B cell (primary cell): ENCODE data around the gene TWF2. TPM values are rescaled to one million over a fixed set of nuclear protein-coding genes. Genes with fewer than 3 reads are reported as not detected.

ENCODE experiments used
- ATAC-seq: fragments of 200-7000 bp; cut with Tn5 transposase; one replicate; pipeline ENCODE4 v1.10.0; 2021; ENCODE audit warnings: low read depth, mild to moderate bottlenecking, moderate number of reproducible peaks, moderate library complexity
- CTCF ChIA-PET: fragments of 350-600 bp; sonication (Branson Sonifier 250); formaldehyde crosslinking; loops from one replicate; lab custom pipeline; 2021; ENCODE audit warnings: antibody characterized with exemption, inconsistent platforms; lab: Charles Lee
- POLR2A ChIA-PET: fragments of 350-600 bp; sonication (Branson Sonifier 250); formaldehyde crosslinking; loops from one replicate; lab custom pipeline; 2021; ENCODE audit warnings: antibody characterized with exemption; lab: Charles Lee
- DNase-seq: peaks from one replicate; pipeline ENCODE4 v3.0.0; 2013
- H2AFZ ChIP-seq: 2 replicates; pipeline ENCODE4 v1.6.1; 2012; ENCODE audit warnings: mild to moderate bottlenecking, low read depth, low read length; ENCODE audit not compliant: insufficient read depth, poor library complexity, severe bottlenecking
- H3K27ac ChIP-seq, 2 donors: 1 replicate in 1 of 2; 2 replicates in 1 of 2; pipeline ENCODE4 v1.5.1; 2012 to 2013; ENCODE audit warnings: low read length in 2 of 2, mild to moderate bottlenecking in 2 of 2, moderate library complexity in 1 of 2
- H3K27me3 ChIP-seq, 4 experiments: fragments of 200-600 bp in 1 of 4; sonication (generic) in 1 of 4; replicated peaks in 1 of 4; 1 replicate in 2 of 4; 2 replicates in 2 of 4; pipeline versions ENCODE4 v1.6.1 to v1.7.0; 2013 to 2016; ENCODE audit warnings: low read length in 3 of 4, mild to moderate bottlenecking in 2 of 4, mixed read lengths in 1 of 4, moderate library complexity in 1 of 4; ENCODE audit not compliant: insufficient read depth in 4 of 4, control insufficient read depth in 3 of 4; ENCODE audit errors: control extremely low read depth in 1 of 4
- H3K36me3 ChIP-seq, 2 experiments: replicated peaks in 1 of 2; 1 replicate in 1 of 2; 2 replicates in 1 of 2; pipeline versions ENCODE4 v1.6.1 to v1.7.1; 2013; ENCODE audit warnings: low read length in 1 of 2; ENCODE audit not compliant: insufficient read depth in 2 of 2, control insufficient read depth in 1 of 2; ENCODE audit errors: control extremely low read depth in 1 of 2, extremely low read depth in 1 of 2
- H3K4me1 ChIP-seq, 2 donors: fragments of 200-600 bp in 1 of 2; sonication (generic) in 1 of 2; 1 replicate in 1 of 2; 2 replicates in 1 of 2; pipeline versions ENCODE4 v1.5.1 to v1.6.1; 2013 to 2017; ENCODE audit warnings: low read length in 2 of 2; ENCODE audit not compliant: control insufficient read depth in 2 of 2, insufficient read depth in 2 of 2
- H3K4me2 ChIP-seq: replicated peaks from 2 replicates; pipeline ENCODE3; 2012; ENCODE audit warnings: mild to moderate bottlenecking, low read depth, low read length; ENCODE audit not compliant: poor library complexity, severe bottlenecking
- H3K4me3 ChIP-seq, 5 experiments: fragments of 200-600 bp in 1 of 5; sonication (generic) in 1 of 5; 1 replicate in 3 of 5; 2 replicates in 2 of 5; pipeline versions ENCODE4 v1.5.1 to v1.7.0; 2011 to 2016; ENCODE audit warnings: low read length in 4 of 5, mild to moderate bottlenecking in 4 of 5, low read depth in 2 of 5, control low read depth in 1 of 5, moderate library complexity in 1 of 5; ENCODE audit not compliant: insufficient read depth in 1 of 5; ENCODE audit errors: control extremely low read depth in 1 of 5, extremely low read depth in 1 of 5
- H3K79me2 ChIP-seq: fragments of 200-600 bp; sonication (generic); one replicate; pipeline ENCODE4 v1.6.0; 2016; ENCODE audit warnings: low read length; ENCODE audit not compliant: control insufficient read depth, insufficient read depth
- H3K9ac ChIP-seq: fragments of 200-600 bp; sonication (generic); 2 replicates; pipeline ENCODE4 v1.6.1; 2017; ENCODE audit warnings: mild to moderate bottlenecking, low read length, moderate library complexity
- H3K9me3 ChIP-seq, 3 donors: one replicate each; pipeline versions ENCODE4 v1.6.1 to v1.7.1; 2013; ENCODE audit warnings: low read length in 2 of 3; ENCODE audit not compliant: control insufficient read depth in 2 of 3, insufficient read depth in 1 of 3; ENCODE audit errors: control extremely low read depth in 1 of 3
- H4K20me1 ChIP-seq: 2 replicates; pipeline ENCODE4 v1.6.0; 2012; ENCODE audit warnings: mild to moderate bottlenecking, low read length; ENCODE audit not compliant: insufficient read depth, control insufficient read depth, poor library complexity, severe bottlenecking
- H3K27ac Mint-ChIP-seq: one replicate; pipeline ENCODE4 v1.8.0; 2021; ENCODE audit warnings: mixed read lengths
- H3K27me3 Mint-ChIP-seq: one replicate; pipeline ENCODE4 v1.8.0; 2021; ENCODE audit warnings: mixed read lengths
- H3K4me1 Mint-ChIP-seq: one replicate; pipeline ENCODE4 v1.8.0; 2021; ENCODE audit warnings: mixed read lengths
- H3K4me3 Mint-ChIP-seq: one replicate; pipeline ENCODE4 v1.8.0; 2021; ENCODE audit warnings: mixed read lengths
- H3K9me3 Mint-ChIP-seq: one replicate; pipeline ENCODE4 v1.8.0; 2022; ENCODE audit warnings: mixed read lengths; ENCODE audit not compliant: insufficient read depth
- CTCF ChIP-seq: fragments of 200-600 bp; IDR thresholded peaks from one replicate; pipeline ENCODE4 v1.8.0; 2022; ENCODE audit warnings: antibody characterized with exemption, mild to moderate bottlenecking
- EZH2 ChIP-seq: IDR thresholded peaks from 2 replicates; pipeline ENCODE4 v1.6.1; 2012; ENCODE audit warnings: borderline replicate concordance, low read depth, mild to moderate bottlenecking, moderate library complexity, low read length; ENCODE audit not compliant: insufficient read depth, poor library complexity, severe bottlenecking
- WGBS: methylation state at CpG from one replicate; pipeline ENCODE4 v1.1.5; 2013; ENCODE audit warnings: missing lambda C conversion rate; ENCODE audit not compliant: insufficient coverage; 5-methylcytosine and 5-hydroxymethylcytosine counted together
- intact Hi-C: fragments of 100-400 bp; cut with micrococcal nuclease; formaldehyde crosslinking; loops from one replicate; pipeline ENCODE4 v1.10.0; 2022
- polyA plus RNA-seq: library from polyadenylated mRNA; depleted of rRNA; stranded (reverse); fragments of >200 nt; gene quantifications from 2 replicates; pipeline ENCODE4 v1.2.3, GENCODE V29; 2012
- total RNA-seq, 2 donors: library from RNA; stranded (reverse); fragments of 120-200 nt in 1 of 2; gene quantifications; 1 replicate in 1 of 2; 2 replicates in 1 of 2; pipeline versions ENCODE4 v1.2.3 to v1.2.4, GENCODE V29; 2013 to 2022

TWF2 gene
- total and polyA plus RNA-seq, 2 donors (not counting 1 experiment from before 2014, with no cell fraction given) = 60.3 to 88.2 TPM

DNA sequence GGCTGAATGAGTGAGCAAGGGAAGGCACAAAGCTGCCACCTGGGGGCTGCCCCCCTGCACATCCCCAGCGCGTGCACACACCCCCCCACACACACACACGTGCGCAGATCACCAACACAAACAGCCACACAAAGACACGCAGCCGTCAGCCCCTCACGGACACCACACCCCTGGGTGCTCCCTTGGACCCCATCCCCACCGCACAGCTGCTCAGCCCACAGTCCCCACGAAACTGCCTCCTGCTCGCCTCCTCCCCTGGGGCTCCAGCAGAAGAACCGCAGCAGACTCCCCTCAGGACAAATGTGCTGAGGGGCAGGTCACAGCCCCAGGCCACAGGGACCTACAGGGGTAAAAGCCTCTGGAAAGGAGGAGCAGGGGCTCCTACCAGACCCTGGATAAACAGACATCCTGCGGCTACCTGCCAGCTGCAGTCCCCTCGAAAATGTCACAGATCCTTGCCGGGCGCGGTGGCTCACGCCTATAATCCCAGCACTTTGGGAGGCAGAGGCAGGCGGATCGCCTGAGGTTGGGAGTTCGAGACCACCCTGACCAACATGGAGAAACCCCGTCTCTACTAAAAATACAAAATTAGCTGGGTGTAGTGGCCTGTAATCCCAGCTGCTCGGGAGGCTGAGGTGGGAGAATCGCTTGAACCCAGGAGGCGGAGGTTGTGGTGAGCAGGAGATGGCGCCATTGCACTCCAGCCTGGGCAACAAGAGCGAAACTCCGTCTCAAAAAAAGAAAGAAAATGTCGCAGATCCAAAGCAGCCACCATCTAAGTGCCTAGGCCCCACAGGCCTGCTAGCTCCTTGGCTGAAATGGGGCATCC is 6.5 kb downstream of the TWF2 start:
- Histone ChIP-seq H2AFZ (no peak overlapping the region), H3K4me2 (peak overlapping the region; percentile 52), H3K9me3 (no peaks in the 10 kb centered on the region), H3K9ac (no peak overlapping the region), H3K36me3 (peaks cover 8 to 84% of the 10 kb centered on the region in 2 experiments), H3K4me3 (no peak overlapping the region), H3K79me2 (peaks cover 81% of the 10 kb centered on the region), H4K20me1 (peaks cover 70% of the 10 kb centered on the region), H3K27me3 (no peaks in the 10 kb centered on the region), H3K27ac (no peak overlapping the region), H3K4me1 (peaks cover 20 to 44% of the 10 kb centered on the region in 2 donors)
- no peak for TF ChIP-seq EZH2
- no peak for TF ChIP-seq CTCF
- Mint-ChIP-seq H3K27me3 (no peaks in the 10 kb centered on the region), H3K4me3 (no peak overlapping the region), H3K27ac (no peak overlapping the region), H3K4me1 (peaks cover 46% of the 10 kb centered on the region), H3K9me3 (no peaks in the 10 kb centered on the region)
- DNase-seq (peak; percentile 22), ATAC-seq (no peak)
- POLR2A ChIA-PET = interaction anchor here (0.6 to 2.7 kb wide), 5 partner anchors 12 to 258 kb away, joined by 3 to 13 read pairs (median 9); partner anchors contain the start of gene WDR82
- intact Hi-C loops = no loop called here
- CTCF ChIA-PET = interaction anchor here (1.3 to 18.5 kb wide), 21 partner anchors 10 to 232 kb away, joined by 3 to 237 read pairs (median 6); partner anchors contain the start of genes GLYCTK, TLR9 and WDR82
- 57% methylated on average over 23 of the region's 28 CpGs for WGBS
